ENCODE data around the gene MECR. TPM values are rescaled to one million over a fixed set of nuclear protein-coding genes. Genes with fewer than 3 reads are reported as not detected.

MECR gene
- total and polyA plus RNA-seq, 4 experiments from 2014 or later, result 12.0 to 17.1 (median 14.2) TPM

DNA sequence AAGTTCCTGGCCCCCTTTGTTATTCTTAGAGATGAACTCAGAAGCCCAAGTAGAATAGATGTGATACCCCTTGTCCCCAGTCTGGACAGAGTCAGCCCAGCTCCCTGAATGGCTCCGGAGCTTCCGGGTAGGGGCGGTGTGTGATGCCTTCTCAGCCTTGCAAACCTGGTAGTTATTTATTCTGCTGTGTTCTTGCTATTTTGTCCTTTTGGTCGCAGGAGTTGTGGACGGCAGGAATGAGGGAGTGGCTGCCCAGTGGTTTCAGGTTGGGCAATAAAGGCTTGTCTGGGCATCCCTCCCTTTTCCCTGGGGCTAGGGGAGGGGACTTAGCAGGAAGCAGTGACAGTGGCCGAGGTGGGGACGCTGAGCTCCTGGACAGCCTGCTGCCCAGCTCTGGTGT lies 8.4 kb upstream of the MECR start:
- intact Hi-C loops (cut with micrococcal nuclease), result loop anchor here (5.0 kb wide), 1 partner anchor 993 kb away; no protein-coding TSS in a partner anchor
- no peaks in the 10 kb centered on the region for H3K36me3 Mint-ChIP-seq
- peak overlapping the region in 5 of 8 donors; percentile 58 to 82 (median 74) for H3K4me3 Mint-ChIP-seq

DNA sequence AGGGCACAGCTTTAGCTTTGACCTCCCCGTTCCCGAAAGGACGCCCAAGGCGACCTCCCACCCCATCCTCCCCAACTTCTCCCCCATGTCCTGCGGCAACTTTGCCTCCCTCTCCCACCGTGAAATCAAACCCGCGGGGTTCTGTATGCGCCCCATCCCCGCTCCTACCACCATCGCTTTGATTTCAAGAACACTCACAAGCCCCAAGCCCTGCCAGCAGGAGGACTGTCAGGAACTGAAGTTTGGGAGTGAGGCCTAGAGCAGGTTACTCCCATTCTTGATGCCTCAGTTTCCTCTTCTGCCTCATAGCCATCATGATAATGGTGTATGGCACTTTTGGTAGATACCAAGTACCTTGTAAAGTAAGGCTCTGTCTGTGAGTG lies 7.9 kb upstream of the MECR start:
- peaks cover 15 to 32% (median 16%) of the 10 kb centered on the region in 4 donors for H3K4me1 Mint-ChIP-seq
- H3K27me3 ChIP-seq (ENCODE audit: insufficient read depth, low read length), result peaks cover 19% of the 10 kb centered on the region
- peaks cover 0 to 3% (median 0%) of the 10 kb centered on the region in 8 donors for H3K9me3 Mint-ChIP-seq
- H3K9me3 ChIP-seq (ENCODE audit: control insufficient read depth in 1 of 2, low read length in 2 of 2), result no peaks in the 10 kb centered on the region
- H3K27me3 Mint-ChIP-seq, result peaks cover 42 to 43% of the 10 kb centered on the region in 2 donors
- H3K4me3 ChIP-seq (ENCODE audit: low read length in 2 of 2), result no peak overlapping the region
- ChIA-PET CTCF (ENCODE audit: partially characterized antibody) (no interaction called here), POLR2A (ENCODE audit: partially characterized antibody) (no interaction called here)
- H3K4me1 ChIP-seq (ENCODE audit: insufficient read depth, low read length), result peaks cover 14% of the 10 kb centered on the region
- no peaks in the 10 kb centered on the region for H3K36me3 Mint-ChIP-seq
- H3K4me3 Mint-ChIP-seq, result peak overlapping the region in 7 of 8 donors; percentile 58 to 82 (median 74)
- intact Hi-C loops (cut with micrococcal nuclease), result loop anchor here (5.0 kb wide), 1 partner anchor 994 kb away; no protein-coding TSS in a partner anchor
- H3K27ac ChIP-seq (ENCODE audit: low read depth, low read length), result no peak overlapping the region
- H3K36me3 ChIP-seq (ENCODE audit: insufficient read depth, low read length), result no peaks in the 10 kb centered on the region
- peak overlapping the region in 2 of 7 donors; percentile 72 to 85 for H3K27ac Mint-ChIP-seq
- DNase-seq, result no peak

More for the DNA sequence above, 8.4 kb upstream of the MECR start:
- no peak overlapping the region for H3K27ac ChIP-seq (ENCODE audit: low read depth, low read length)
- H3K27me3 Mint-ChIP-seq, result peaks cover 42 to 43% of the 10 kb centered on the region in 2 donors
- H3K27ac Mint-ChIP-seq, result peak overlapping the region in 1 of 7 donors; percentile 25
- peaks cover 14% of the 10 kb centered on the region for H3K4me1 ChIP-seq (ENCODE audit: insufficient read depth, low read length)
- CTCF ChIA-PET (ENCODE audit: partially characterized antibody), result no interaction called here
- H3K27me3 ChIP-seq (ENCODE audit: insufficient read depth, low read length), result peaks cover 19% of the 10 kb centered on the region
- POLR2A ChIA-PET (ENCODE audit: partially characterized antibody), result no interaction called here
- H3K9me3 ChIP-seq (ENCODE audit: control insufficient read depth in 1 of 2, low read length in 2 of 2), result no peaks in the 10 kb centered on the region
- peaks cover 15 to 32% (median 16%) of the 10 kb centered on the region in 4 donors for H3K4me1 Mint-ChIP-seq
- no peaks in the 10 kb centered on the region for H3K36me3 ChIP-seq (ENCODE audit: insufficient read depth, low read length)
- H3K9me3 Mint-ChIP-seq, result peaks cover 0 to 3% (median 0%) of the 10 kb centered on the region in 8 donors
- H3K4me3 ChIP-seq (ENCODE audit: low read length in 2 of 2), result no peak overlapping the region
- DNase-seq, result no peak

DNA sequence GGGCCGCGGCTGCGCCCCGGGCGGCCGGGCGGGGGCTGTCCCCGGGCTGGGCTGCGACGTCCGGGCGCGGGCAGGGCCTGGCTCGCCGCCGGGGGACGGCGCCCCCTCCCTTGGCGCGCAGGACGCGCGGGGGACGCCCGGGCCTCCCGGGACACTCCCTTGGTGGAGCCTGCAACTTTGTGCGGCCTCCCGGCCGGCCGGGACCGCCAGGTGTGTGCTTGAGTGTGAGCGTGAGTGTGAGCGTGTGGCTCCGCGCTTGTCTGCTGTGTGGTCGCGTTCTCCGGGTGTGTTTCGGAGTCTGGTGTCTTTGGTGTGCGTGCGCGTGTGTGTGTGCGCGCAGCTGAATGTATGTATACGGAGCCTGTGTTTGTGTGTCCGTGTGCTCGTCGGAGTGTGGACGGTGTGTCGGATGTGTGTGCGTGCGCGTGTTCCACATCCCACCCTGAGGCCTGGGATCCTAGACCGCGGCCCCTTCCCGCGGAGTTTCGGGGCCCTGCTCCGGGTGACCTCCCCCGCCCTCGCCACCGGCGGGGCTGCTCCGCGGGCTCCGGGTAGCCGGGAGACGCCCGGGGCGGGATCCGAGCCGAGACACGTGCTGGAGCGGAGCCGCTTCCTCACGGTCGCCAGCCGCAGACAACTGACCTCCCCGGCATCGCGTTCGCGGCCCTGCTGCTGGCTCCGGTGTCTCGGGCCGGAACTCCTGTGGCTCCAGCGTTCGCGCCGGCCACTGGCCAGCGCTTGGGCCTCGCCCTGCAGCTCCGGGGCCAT lies 7.3 kb upstream of the MECR start:
- POLR2A ChIA-PET (ENCODE audit: partially characterized antibody), result no interaction called here
- intact Hi-C loops (cut with micrococcal nuclease), result loop anchor here (5.0 kb wide), 1 partner anchor 994 kb away; no protein-coding TSS in a partner anchor
- DNase-seq, result peak in 3 of 5 donors; percentile 7 to 19 (median 14)
- peaks cover 15 to 32% (median 16%) of the 10 kb centered on the region in 4 donors for H3K4me1 Mint-ChIP-seq
- H3K36me3 Mint-ChIP-seq, result no peaks in the 10 kb centered on the region
- no peaks in the 10 kb centered on the region for H3K9me3 ChIP-seq (ENCODE audit: control insufficient read depth in 1 of 2, low read length in 2 of 2)
- no peak overlapping the region for H3K4me3 ChIP-seq (ENCODE audit: low read length in 2 of 2)
- H3K27me3 Mint-ChIP-seq, result peaks cover 42 to 43% of the 10 kb centered on the region in 2 donors
- H3K4me1 ChIP-seq (ENCODE audit: insufficient read depth, low read length), result peaks cover 14% of the 10 kb centered on the region
- peak overlapping the region; percentile 72 to 87 (median 80) for H3K4me3 Mint-ChIP-seq
- H3K27me3 ChIP-seq (ENCODE audit: insufficient read depth, low read length), result peaks cover 19% of the 10 kb centered on the region
- CTCF ChIA-PET (ENCODE audit: partially characterized antibody), result no interaction called here
- H3K9me3 Mint-ChIP-seq, result peaks cover 0 to 3% (median 0%) of the 10 kb centered on the region in 8 donors
- H3K27ac ChIP-seq (ENCODE audit: low read depth, low read length), result no peak overlapping the region
- no peaks in the 10 kb centered on the region for H3K36me3 ChIP-seq (ENCODE audit: insufficient read depth, low read length)
- H3K27ac Mint-ChIP-seq, result peak overlapping the region in 1 of 7 donors; percentile 51

DNA sequence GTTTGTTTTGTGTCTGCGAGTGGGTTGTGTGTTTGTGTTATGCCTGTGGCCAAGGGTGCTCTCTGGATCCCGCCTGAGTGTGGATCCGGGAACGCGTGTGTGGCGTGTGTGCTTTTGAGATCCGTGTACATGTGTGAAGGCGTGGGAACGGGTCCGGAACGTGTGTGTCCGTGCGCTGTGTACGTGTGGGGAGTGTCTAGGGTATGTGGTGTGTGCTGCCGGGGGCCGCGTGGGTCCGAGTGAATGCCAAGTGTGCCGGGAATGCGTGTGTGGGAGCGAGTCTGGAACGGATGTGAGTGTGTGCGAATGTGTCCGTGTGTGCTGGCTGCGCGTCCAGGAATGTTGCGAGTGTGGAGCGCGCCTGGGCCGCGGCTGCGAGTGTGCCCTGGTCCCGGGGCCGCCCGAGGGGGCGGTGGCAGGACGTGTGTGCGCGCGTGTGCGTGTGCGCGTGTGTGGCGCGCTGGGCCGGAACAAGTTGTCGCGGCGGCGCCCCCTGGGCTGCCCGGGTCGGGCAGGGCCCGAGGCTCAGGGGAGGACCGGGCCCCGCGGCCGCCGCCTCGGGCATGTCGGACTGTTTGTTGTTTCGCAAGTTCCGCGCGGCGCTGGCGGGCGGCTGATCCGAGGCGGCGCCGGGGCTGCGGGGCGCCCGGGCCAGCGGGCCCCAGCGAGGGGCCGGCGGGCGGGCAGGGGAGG lies 6.5 kb upstream of the MECR start:
- Mint-ChIP-seq H3K9me3 (peaks cover 0 to 3% (median 0%) of the 10 kb centered on the region in 8 donors), H3K27ac (peak overlapping the region in 4 of 7 donors; percentile 36 to 86 (median 52)), H3K4me3 (peak overlapping the region; percentile 82 to 92 (median 87)), H3K27me3 (peaks cover 42 to 43% of the 10 kb centered on the region in 2 donors), H3K4me1 (peaks cover 15 to 32% (median 16%) of the 10 kb centered on the region in 4 donors), H3K36me3 (no peaks in the 10 kb centered on the region)
- H3K4me1 ChIP-seq (ENCODE audit: insufficient read depth, low read length), result peaks cover 14% of the 10 kb centered on the region
- DNase-seq, result peak in 4 of 5 donors; percentile 6 to 22 (median 14)
- peaks cover 19% of the 10 kb centered on the region for H3K27me3 ChIP-seq (ENCODE audit: insufficient read depth, low read length)
- no peak overlapping the region for H3K27ac ChIP-seq (ENCODE audit: low read depth, low read length)
- H3K4me3 ChIP-seq (ENCODE audit: low read length in 2 of 2), result peak overlapping the region; percentile 28 to 60
- CTCF ChIA-PET (ENCODE audit: partially characterized antibody), result interaction anchor here (0.6 to 3.6 kb wide), 4 partner anchors 1117 to 1480 kb away, joined by 3 to 33 read pairs (median 4); no protein-coding TSS in a partner anchor
- POLR2A ChIA-PET (ENCODE audit: partially characterized antibody), result interaction anchor here (0.7 kb wide), 1 partner anchor 1546 kb away, joined by 4 read pairs; no protein-coding TSS in a partner anchor
- no peaks in the 10 kb centered on the region for H3K36me3 ChIP-seq (ENCODE audit: insufficient read depth, low read length)
- H3K9me3 ChIP-seq (ENCODE audit: control insufficient read depth in 1 of 2, low read length in 2 of 2), result no peaks in the 10 kb centered on the region
- intact Hi-C loops (cut with micrococcal nuclease), result loop anchor here (5.0 kb wide), 1 partner anchor 995 kb away; no protein-coding TSS in a partner anchor

DNA sequence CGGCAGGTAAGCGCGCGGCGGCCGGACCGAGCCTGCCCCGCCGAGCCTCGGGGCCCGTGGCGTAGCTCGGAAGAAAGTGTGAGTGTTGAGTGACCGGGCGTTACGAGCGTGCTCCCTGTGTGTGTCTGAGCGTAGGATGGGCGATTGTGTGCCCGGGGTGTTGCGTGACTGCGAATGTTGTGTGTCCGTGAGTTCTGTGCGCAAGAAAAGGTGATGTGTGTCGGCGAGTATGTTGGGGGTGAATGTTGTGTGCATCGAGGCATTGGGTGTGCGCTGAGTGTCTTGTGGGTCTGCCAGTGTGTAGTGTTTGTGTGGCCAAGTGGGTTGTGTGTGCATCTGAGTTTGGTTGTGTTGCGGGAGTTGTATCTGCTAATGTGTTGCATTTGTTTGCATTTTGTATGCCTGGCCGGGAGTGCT lies 6.0 kb upstream of the MECR start:
- Mint-ChIP-seq H3K4me1 (peaks cover 15 to 32% (median 16%) of the 10 kb centered on the region in 4 donors), H3K27ac (peak overlapping the region in 5 of 7 donors; percentile 33 to 71 (median 52)), H3K4me3 (peak overlapping the region; percentile 82 to 92 (median 87)), H3K27me3 (peaks cover 40 to 43% of the 10 kb centered on the region in 2 donors), H3K36me3 (no peaks in the 10 kb centered on the region), H3K9me3 (peaks cover 0 to 3% (median 0%) of the 10 kb centered on the region in 8 donors)
- ChIA-PET CTCF (ENCODE audit: partially characterized antibody) (interaction anchor here (0.6 to 3.6 kb wide), 4 partner anchors 1117 to 1481 kb away, joined by 3 to 33 read pairs (median 4); no protein-coding TSS in a partner anchor), POLR2A (ENCODE audit: partially characterized antibody) (interaction anchor here (0.7 kb wide), 1 partner anchor 1547 kb away, joined by 4 read pairs; no protein-coding TSS in a partner anchor)
- H3K9me3 ChIP-seq (ENCODE audit: control insufficient read depth in 1 of 2, low read length in 2 of 2), result no peaks in the 10 kb centered on the region
- no peak for DNase-seq
- H3K4me3 ChIP-seq (ENCODE audit: low read length in 2 of 2), result peak overlapping the region; percentile 28 to 60
- no peaks in the 10 kb centered on the region for H3K36me3 ChIP-seq (ENCODE audit: insufficient read depth, low read length)
- H3K27ac ChIP-seq (ENCODE audit: low read depth, low read length), result no peak overlapping the region
- H3K27me3 ChIP-seq (ENCODE audit: insufficient read depth, low read length), result peaks cover 19% of the 10 kb centered on the region
- H3K4me1 ChIP-seq (ENCODE audit: insufficient read depth, low read length), result peaks cover 14% of the 10 kb centered on the region
- intact Hi-C loops (cut with micrococcal nuclease), result loop anchor here (1.0 to 5.0 kb wide), 2 partner anchors 996 to 1472 kb away; no protein-coding TSS in a partner anchor

DNA sequence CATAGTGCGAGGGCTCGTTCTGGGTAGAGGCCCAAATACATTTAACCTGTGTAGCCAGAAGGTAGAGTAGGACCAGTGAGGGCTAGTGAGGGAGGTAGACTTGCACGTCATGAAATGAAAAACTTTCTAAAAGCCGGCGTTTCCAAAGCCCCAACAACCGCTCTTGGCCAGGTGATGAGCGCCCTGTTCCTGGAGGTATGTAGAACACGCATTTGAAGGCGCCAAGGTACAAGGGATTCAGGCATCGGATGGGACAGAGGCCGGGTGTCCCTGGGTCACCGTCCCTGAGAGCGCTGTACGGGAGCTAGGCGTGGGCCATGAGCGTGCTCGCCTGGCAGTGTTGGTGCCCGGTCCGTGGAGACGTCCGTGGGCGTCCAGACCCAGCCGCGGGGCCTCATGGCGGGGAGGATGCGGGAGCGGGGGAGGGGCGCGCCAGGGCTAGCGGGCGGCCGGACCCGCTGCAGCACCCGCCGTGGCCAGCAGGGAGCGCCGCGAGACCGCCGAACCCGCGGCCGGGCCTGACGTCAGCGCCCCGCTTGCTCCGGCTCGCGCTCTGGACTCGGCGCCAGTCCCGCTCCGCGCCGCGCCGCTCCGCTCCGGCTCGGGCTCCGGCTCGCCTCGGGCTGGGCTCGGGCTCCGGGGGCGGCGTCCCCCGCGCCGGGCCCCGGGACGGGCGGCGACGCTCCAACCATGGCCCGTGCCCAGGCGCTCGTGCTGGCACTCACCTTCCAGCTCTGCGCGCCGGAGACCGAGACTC lies 5.4 kb upstream of the MECR start, which contains the start of gene PTPRU:
Gene PTPRU (plus strand): TSS at position 568 of the 757 bp plus-strand sequence. CDS start 123 bp downstream, at position 691.
- POLR2A ChIA-PET (ENCODE audit: partially characterized antibody), result interaction anchor here (0.7 kb wide), 1 partner anchor 1547 kb away, joined by 4 read pairs; no protein-coding TSS in a partner anchor
- no peaks in the 10 kb centered on the region for H3K36me3 Mint-ChIP-seq
- peak within 1 kb of the TSS in 6 of 7 donors; percentile 33 to 86 (median 56) for H3K27ac Mint-ChIP-seq

More for the DNA sequence above, 5.4 kb upstream of the MECR start, which contains the start of gene PTPRU:
- Histone ChIP-seq H3K9me3 (ENCODE audit: control insufficient read depth in 1 of 2, low read length in 2 of 2) (no peaks in the 10 kb centered on the region), H3K27ac (ENCODE audit: low read depth, low read length) (no peak within 1 kb of the TSS), H3K27me3 (ENCODE audit: insufficient read depth, low read length) (peaks cover 19% of the 10 kb centered on the region), H3K36me3 (ENCODE audit: insufficient read depth, low read length) (no peaks in the 10 kb centered on the region), H3K4me1 (ENCODE audit: insufficient read depth, low read length) (peaks cover 17% of the 10 kb centered on the region), H3K4me3 (ENCODE audit: low read length in 2 of 2) (peak within 1 kb of the TSS; percentile 28 to 60)
- intact Hi-C loops (cut with micrococcal nuclease), result loop anchor here (1.0 to 5.0 kb wide), 2 partner anchors 996 to 1472 kb away; no protein-coding TSS in a partner anchor
- peaks cover 0 to 3% (median 0%) of the 10 kb centered on the region in 8 donors for H3K9me3 Mint-ChIP-seq
- H3K27me3 Mint-ChIP-seq, result peaks cover 36 to 40% of the 10 kb centered on the region in 2 donors
- peak within 1 kb of the TSS; percentile 82 to 92 (median 87) for H3K4me3 Mint-ChIP-seq
- CTCF ChIA-PET (ENCODE audit: partially characterized antibody), result interaction anchor here (0.6 to 3.6 kb wide), 4 partner anchors 1118 to 1481 kb away, joined by 3 to 33 read pairs (median 4); no protein-coding TSS in a partner anchor
- H3K4me1 Mint-ChIP-seq, result peaks cover 18 to 37% (median 20%) of the 10 kb centered on the region in 4 donors
- DNase-seq, result peak; percentile 60 to 85 (median 77)
